Heart left ventricle (tissue), 16 donors: ENCODE results near the gene SAMD11. TPM values are rescaled to one million over a fixed set of nuclear protein-coding genes. Genes with fewer than 3 reads are reported as not detected.

Experiments
- ATAC-seq, 4 donors: fragments of 200-7000 bp; cut with Tn5 transposase; one replicate each; pipeline ENCODE4 v1.9.1; 2020 to 2022; ENCODE audit warnings: moderate library complexity in 4 of 4, mild to moderate bottlenecking in 3 of 4, moderate number of reproducible peaks in 1 of 4
- DNase-seq, 5 donors: peaks; one replicate each; pipeline ENCODE4 v3.0.0-alpha.2; 2020
- H3K27ac ChIP-seq, 12 donors: fragments of 200-600 bp; sonication (generic) in 4 of 12; one replicate each; pipeline versions ENCODE4 v1.5.0 to v1.8.0; 2016 to 2022; ENCODE audit warnings: mild to moderate bottlenecking in 2 of 12
- H3K27me3 ChIP-seq, 9 donors: fragments of 200-600 bp; sonication (generic) in 2 of 9; one replicate each; pipeline versions ENCODE4 v1.5.1 to v1.8.0; 2016 to 2022; ENCODE audit warnings: mild to moderate bottlenecking in 3 of 9
- H3K36me3 ChIP-seq, 9 donors: fragments of 200-600 bp; sonication (generic) in 2 of 9; one replicate each; pipeline versions ENCODE4 v1.5.0 to v1.8.0; 2018 to 2022; ENCODE audit warnings: mild to moderate bottlenecking in 2 of 9
- H3K4me1 ChIP-seq, 12 donors: fragments of 200-600 bp; sonication (generic) in 4 of 12; one replicate each; pipeline versions ENCODE4 v1.5.0 to v1.8.0; 2016 to 2022; ENCODE audit warnings: mild to moderate bottlenecking in 3 of 12
- H3K4me3 ChIP-seq, 12 donors: fragments of 200-600 bp; sonication (generic) in 4 of 12; one replicate each; pipeline versions ENCODE4 v1.5.0 to v1.8.0; 2017 to 2022; ENCODE audit warnings: mild to moderate bottlenecking in 9 of 12, moderate library complexity in 4 of 12
- H3K9me3 ChIP-seq, 12 donors: fragments of 200-600 bp; sonication (generic) in 4 of 12; one replicate each; pipeline versions ENCODE4 v1.5.0 to v1.8.0; 2016 to 2022; ENCODE audit warnings: mild to moderate bottlenecking in 1 of 12
- CTCF ChIP-seq, 12 donors: fragments of 200-600 bp; sonication (generic) in 4 of 12; IDR thresholded peaks; one replicate each; pipeline versions ENCODE4 v1.5.0 to v1.8.0; 2018 to 2022; ENCODE audit warnings: antibody characterized with exemption in 12 of 12, mild to moderate bottlenecking in 5 of 12
- POLR2A ChIP-seq, 2 donors: fragments of 450-650 bp; IDR thresholded peaks; one replicate each; pipeline ENCODE4 v1.6.1; 2017; ENCODE audit warnings: antibody characterized with exemption in 2 of 2, mild to moderate bottlenecking in 2 of 2, moderate library complexity in 2 of 2
- WGBS, 4 donors: extraction: QIAGEN DNeasy Blood & Tissue Kit in 2 of 4; methylation state at CpG; one replicate each; pipeline versions ENCODE4 v1.1.5 to v1.1.7; 2013 to 2018; 5-methylcytosine and 5-hydroxymethylcytosine counted together
- intact Hi-C, 10 donors: fragments of 100-400 bp; cut with DNase I; formaldehyde crosslinking; loops; one replicate each; pipeline versions ENCODE4 v1.11.1 to v1.14.2; 2022
- polyA plus RNA-seq, 2 donors: library from polyadenylated mRNA; stranded (reverse); fragments of 200-250 nt; gene quantifications; one replicate each; pipeline ENCODE4 v1.2.3, GENCODE V29; 2013
- total RNA-seq, 9 donors: library from RNA; depleted of rRNA in 2 of 9; stranded (reverse); fragments of >200 nt in 2 of 9; fragmentation: NEBNext Ultra II Directional in 3 of 9; extraction: Animal tissue kit (Norgen Biotek cat#: 25700) in 3 of 9; gene quantifications; one replicate each; pipeline versions ENCODE4 v1.1.0 to v1.2.4, GENCODE V29; 2016 to 2023
- donor health status: ischemic (EF 13 %, LVEDD 7.1; RV severe dilation, severe dysfunction).
- donor health status: healthy with polysubstance abuse.
- donor health status: DM: no; HTN: yes; CAD: no.
- donor health status: DM: no; HTN: no; CAD: no.
- donor health status: ischemic (EF 25% LVEDD 6.9; RV normal size, moderate dysfunction).
- donor health status: ischemic (EF 25% LVEDD 5.7; RV mildly dilated, moderate dysfunction).
- donor health status: healthy.
- donor health status: DM: yes; HTN: yes; CAD: no.
- donor health status: ischemic (EF 35%, LVEDD 5.7; RV mildly dilated, moderate dysfunction).
- donor health status: nonischemic (EF 11% LVEDD 7.7; RV severe dilation, severe dysfunction).
- donor health status: DM: yes; HTN: yes; CAD: no.
- donor health status: PGD.
- donor health status: ischemic (EF 29% LVEDD 5.4; RV normal size, mild dysfunction).
- donor health status: nonischemic (EF 23%, LVEDD 6.1; RV moderate dilation, normal function).

The SAMD11 gene
- total and polyA plus RNA-seq, 11 donors: 0.38 to 3.2 (median 0.96) TPM

DNA sequence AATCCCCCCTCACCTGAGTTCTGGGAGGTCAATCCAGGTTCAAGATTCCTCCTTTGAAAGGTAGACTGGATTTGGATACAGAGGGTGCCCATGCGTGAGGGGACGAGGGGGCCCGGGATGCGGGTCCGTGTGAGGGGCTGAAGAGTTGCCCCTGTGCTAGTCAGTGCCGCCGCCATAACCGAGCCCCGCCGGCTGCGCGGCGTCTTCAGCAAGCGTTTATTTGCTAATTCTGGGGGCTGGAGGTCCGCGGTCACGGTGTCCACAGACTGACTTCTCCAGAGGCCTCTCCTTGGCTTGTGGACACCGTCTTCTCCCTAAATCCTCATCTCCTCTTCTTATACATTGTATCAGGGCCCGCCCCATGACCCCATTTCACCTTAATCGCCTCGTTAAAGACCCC lies 20.9 kb upstream of the SAMD11 start:
- peaks cover 0 to 27% (median 5%) of the 10 kb centered on the region in 9 donors for H3K27me3 ChIP-seq
- 93 to 96% (median 94%) methylated on average over 21 of the region's 21 CpGs for WGBS, 4 donors
- no peak for ATAC-seq

GRCh38 chr1:903305-903704 lies 20.4 kb upstream of the SAMD11 start:
- H3K27me3 ChIP-seq: peaks cover 0 to 23% (median 6%) of the 10 kb centered on the region in 9 donors
- intact Hi-C loops: loop anchor here in 2 of 10 donors (10.0 kb wide), 2 partner anchors 51 to 61 kb away; partner anchors contain the start of genes KLHL17 (in 1 of the 2), NOC2L (in 1 of the 2) and PLEKHN1 (in 1 of the 2)
- 91 to 94% (median 93%) methylated on average over 10 of the region's 10 CpGs for WGBS, 4 donors
- H3K4me3 ChIP-seq: no peak overlapping the region
- H3K4me1 ChIP-seq: peaks cover 0 to 28% (median 11%) of the 10 kb centered on the region in 12 donors
- H3K27ac ChIP-seq: no peak overlapping the region
- DNase-seq (no peak), ATAC-seq (no peak)
- TF ChIP-seq POLR2A (IDR thresholded peaks at IDR 0.05) (no peak), CTCF (IDR thresholded peaks at IDR 0.05) (no peak)
- H3K9me3 ChIP-seq: no peaks in the 10 kb centered on the region
- no peaks in the 10 kb centered on the region for H3K36me3 ChIP-seq

More for the DNA sequence above, 20.9 kb upstream of the SAMD11 start:
- Histone ChIP-seq H3K4me1 (peaks cover 0 to 28% (median 11%) of the 10 kb centered on the region in 12 donors), H3K36me3 (no peaks in the 10 kb centered on the region), H3K4me3 (no peak overlapping the region), H3K27ac (no peak overlapping the region), H3K9me3 (no peaks in the 10 kb centered on the region)
- TF ChIP-seq CTCF (IDR thresholded peaks at IDR 0.05) (no peak), POLR2A (IDR thresholded peaks at IDR 0.05) (no peak)
- intact Hi-C loops: loop anchor here in 2 of 10 donors (10.0 kb wide), 2 partner anchors 52 to 62 kb away; partner anchors contain the start of genes KLHL17 (in 1 of the 2), NOC2L (in 1 of the 2) and PLEKHN1 (in 1 of the 2)
- DNase-seq: no peak

GRCh38 chr1:903721-904271 lies 19.9 kb upstream of the SAMD11 start:
- Histone ChIP-seq H3K27ac (no peak overlapping the region), H3K4me1 (peaks cover 0 to 28% (median 11%) of the 10 kb centered on the region in 12 donors), H3K27me3 (peaks cover 0 to 20% (median 6%) of the 10 kb centered on the region in 9 donors), H3K36me3 (no peaks in the 10 kb centered on the region), H3K9me3 (no peaks in the 10 kb centered on the region), H3K4me3 (peak overlapping the region in 9 of 12 donors; percentile 4 to 57 (median 46))
- peak in 4 of 5 donors; percentile 23 to 59 (median 30) for DNase-seq
- WGBS, 4 donors: 85 to 88% (median 86%) methylated on average over 17 to 21 of the region's 21 CpGs
- intact Hi-C loops: loop anchor here in 5 of 10 donors (2.0 to 10.0 kb wide), 4 partner anchors 33 to 61 kb away; partner anchors contain the start of genes KLHL17 (in 1 of the 5), NOC2L (in 1 of the 5) and PLEKHN1 (in 1 of the 5)
- no peak for TF ChIP-seq POLR2A (IDR thresholded peaks at IDR 0.05)
- TF ChIP-seq CTCF (IDR thresholded peaks at IDR 0.05): no peak
- ATAC-seq: no peak

DNA sequence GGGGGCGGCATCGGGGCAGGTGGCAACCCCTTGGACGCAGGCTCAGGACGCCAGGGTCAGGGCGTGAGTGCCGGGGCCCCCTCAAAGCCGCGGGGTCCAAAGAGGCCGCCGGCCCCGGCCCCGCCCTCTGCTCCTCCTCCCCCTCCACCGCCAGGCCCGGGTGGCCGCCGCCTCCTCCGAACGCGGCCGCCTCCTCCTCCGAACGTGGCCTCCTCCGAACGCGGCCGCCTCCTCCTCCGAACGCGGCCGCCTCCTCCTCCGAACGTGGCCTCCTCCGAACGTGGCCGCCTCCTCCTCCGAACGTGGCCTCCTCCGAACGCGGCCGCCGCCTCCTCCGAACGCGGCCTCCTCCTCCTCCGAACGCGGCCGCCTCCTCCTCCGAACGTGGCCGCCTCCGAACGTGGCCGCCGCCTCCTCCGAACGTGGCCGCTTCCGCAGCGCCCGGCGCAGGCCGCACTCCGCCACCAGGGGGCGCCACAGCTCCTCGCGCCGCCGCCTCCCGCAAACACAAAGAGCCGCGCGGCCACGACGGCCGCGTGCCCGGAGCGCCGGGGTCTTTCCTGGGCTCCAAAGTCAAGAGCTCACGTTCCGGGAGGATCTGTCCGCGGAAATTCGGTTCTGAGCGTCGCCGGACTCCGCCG lies 19.3 kb upstream of the SAMD11 start:
- Histone ChIP-seq H3K4me1 (peaks cover 0 to 28% (median 11%) of the 10 kb centered on the region in 12 donors), H3K27me3 (peaks cover 0 to 18% (median 5%) of the 10 kb centered on the region in 9 donors), H3K9me3 (no peaks in the 10 kb centered on the region), H3K4me3 (peak overlapping the region in 11 of 12 donors; percentile 4 to 57 (median 45)), H3K27ac (peak overlapping the region in 2 of 12 donors; percentile 35 to 53), H3K36me3 (no peaks in the 10 kb centered on the region)
- DNase-seq: peak; percentile 68 to 91 (median 78)
- 7 to 35% (median 14%) methylated on average over 47 to 91 of the region's 91 CpGs for WGBS, 4 donors
- intact Hi-C loops: loop anchor here in 5 of 10 donors (2.0 to 10.0 kb wide), 4 partner anchors 32 to 60 kb away; partner anchors contain the start of genes KLHL17 (in 1 of the 5), NOC2L (in 1 of the 5) and PLEKHN1 (in 1 of the 5)
- TF ChIP-seq POLR2A (IDR thresholded peaks at IDR 0.05) (no peak), CTCF (IDR thresholded peaks at IDR 0.05) (peak; percentile 78 to 98 (median 92))
- ATAC-seq: peak in 3 of 4 donors; percentile 72 to 86 (median 81)
